ENCODE measurements around the gene GMDS.

DNA sequence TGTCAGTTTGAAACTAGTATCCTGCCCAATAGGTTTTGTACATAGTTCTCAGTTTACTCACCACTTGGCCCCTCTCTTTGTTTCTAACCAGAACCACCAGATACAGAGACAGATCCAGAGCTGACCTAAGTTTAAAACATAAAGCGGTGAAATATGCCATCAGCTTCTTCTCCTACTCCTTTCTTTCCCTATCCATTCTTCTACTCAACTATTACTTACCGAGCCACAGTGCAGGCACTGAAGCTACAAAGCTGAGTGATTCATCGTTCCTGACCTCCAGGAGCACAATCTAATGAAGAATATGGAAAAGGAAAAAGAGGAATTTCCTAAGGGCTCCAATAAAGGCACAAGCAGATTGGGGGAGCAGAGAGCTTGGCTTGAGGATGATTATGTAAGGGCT lies 349.7 kb downstream of the GMDS start:
- TF ChIP-seq, protein P1, sequence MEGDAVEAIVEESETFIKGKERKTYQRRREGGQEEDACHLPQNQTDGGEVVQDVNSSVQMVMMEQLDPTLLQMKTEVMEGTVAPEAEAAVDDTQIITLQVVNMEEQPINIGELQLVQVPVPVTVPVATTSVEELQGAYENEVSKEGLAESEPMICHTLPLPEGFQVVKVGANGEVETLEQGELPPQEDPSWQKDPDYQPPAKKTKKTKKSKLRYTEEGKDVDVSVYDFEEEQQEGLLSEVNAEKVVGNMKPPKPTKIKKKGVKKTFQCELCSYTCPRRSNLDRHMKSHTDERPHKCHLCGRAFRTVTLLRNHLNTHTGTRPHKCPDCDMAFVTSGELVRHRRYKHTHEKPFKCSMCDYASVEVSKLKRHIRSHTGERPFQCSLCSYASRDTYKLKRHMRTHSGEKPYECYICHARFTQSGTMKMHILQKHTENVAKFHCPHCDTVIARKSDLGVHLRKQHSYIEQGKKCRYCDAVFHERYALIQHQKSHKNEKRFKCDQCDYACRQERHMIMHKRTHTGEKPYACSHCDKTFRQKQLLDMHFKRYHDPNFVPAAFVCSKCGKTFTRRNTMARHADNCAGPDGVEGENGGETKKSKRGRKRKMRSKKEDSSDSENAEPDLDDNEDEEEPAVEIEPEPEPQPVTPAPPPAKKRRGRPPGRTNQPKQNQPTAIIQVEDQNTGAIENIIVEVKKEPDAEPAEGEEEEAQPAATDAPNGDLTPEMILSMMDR (IDR thresholded peaks at IDR 0.05; ENCODE audit: control extremely low read depth in 1 of 3, insufficient read depth in 1 of 3, low read depth in 1 of 3, low read length in 3 of 3), result no peak
- TF ChIP-seq, protein P2, sequence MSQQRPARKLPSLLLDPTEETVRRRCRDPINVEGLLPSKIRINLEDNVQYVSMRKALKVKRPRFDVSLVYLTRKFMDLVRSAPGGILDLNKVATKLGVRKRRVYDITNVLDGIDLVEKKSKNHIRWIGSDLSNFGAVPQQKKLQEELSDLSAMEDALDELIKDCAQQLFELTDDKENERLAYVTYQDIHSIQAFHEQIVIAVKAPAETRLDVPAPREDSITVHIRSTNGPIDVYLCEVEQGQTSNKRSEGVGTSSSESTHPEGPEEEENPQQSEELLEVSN (IDR thresholded peaks at IDR 0.05), result no peak
- no peak for TF ChIP-seq RFX5 (IDR thresholded peaks at IDR 0.05; ENCODE audit: borderline replicate concordance, low read depth, low read length)
- no peak for TF ChIP-seq MAFK (IDR thresholded peaks at IDR 0.05; ENCODE audit: low read depth, low read length)
- no peak for TF ChIP-seq SIN3A (conservative IDR thresholded peaks at IDR 0.05 in 1 of 2, IDR thresholded peaks at IDR 0.05 in 1 of 2; ENCODE audit: low read depth in 1 of 2, low read length in 2 of 2)
